Endothelial cell of umbilical vein (primary cell): Measurements from ENCODE around the gene ADCY2. TPM values are rescaled to one million over a fixed set of nuclear protein-coding genes. Genes with fewer than 3 reads are reported as not detected.

ENCODE experiments used
- BruUV-seq: library from RNA; stranded (reverse); fragments of 400-500 nt; replicated peaks from 2 replicates; lab custom pipeline; 2021; lab: Mats Ljungman, UMichigan
- CTCF ChIA-PET: fragments of 300-600, 350-600 bp; sonication (Branson Sonifier 250); formaldehyde crosslinking; loops from one replicate; lab custom pipeline; 2021; ENCODE audit warnings: antibody characterized with exemption, inconsistent platforms; lab: Charles Lee
- POLR2A ChIA-PET: fragments of 300-600, 350-600 bp; sonication (Branson Sonifier 250); formaldehyde crosslinking; loops from one replicate; lab custom pipeline; 2021; ENCODE audit warnings: antibody characterized with exemption, inconsistent platforms; lab: Charles Lee
- DNase-seq: peaks from one replicate; pipeline ENCODE4 v3.0.0-alpha.2; 2011; ENCODE audit warnings: low read depth, low spot score
- FAIRE-seq: peaks from 2 replicates; lab custom pipeline; 2011; peaks lifted over from hg19 to GRCh38; lab: Jason Lieb, UNC
- H2AFZ ChIP-seq: 2 replicates; pipeline ENCODE4 v1.6.0; 2012; ENCODE audit warnings: low read depth, low read length, control low read depth, inconsistent platforms
- H3K27ac ChIP-seq: 2 replicates; pipeline ENCODE4 v1.5.1; 2011; ENCODE audit warnings: low read depth, mild to moderate bottlenecking, control low read depth, low read length, moderate library complexity; ENCODE audit not compliant: insufficient read depth
- H3K27me3 ChIP-seq, 2 experiments: 2 replicates each; pipeline versions ENCODE4 v1.6.0 to v1.6.1; 2011; ENCODE audit warnings: low read length in 2 of 2, mixed read lengths in 1 of 2; ENCODE audit not compliant: control insufficient read depth in 2 of 2, insufficient read depth in 2 of 2
- H3K36me3 ChIP-seq, 2 experiments: 2 replicates in 1 of 2; 3 replicates in 1 of 2; pipeline ENCODE4 v1.5.1; 2011; ENCODE audit warnings: low read length in 2 of 2, mild to moderate bottlenecking in 1 of 2, moderate library complexity in 1 of 2; ENCODE audit not compliant: control insufficient read depth in 2 of 2, insufficient read depth in 2 of 2; ENCODE audit errors: extremely low read depth in 1 of 2
- H3K4me1 ChIP-seq: 3 replicates; pipeline ENCODE4 v1.5.1; 2011; ENCODE audit warnings: mild to moderate bottlenecking, low read length; ENCODE audit not compliant: control insufficient read depth, insufficient read depth; ENCODE audit errors: extremely low read depth
- H3K4me2 ChIP-seq: 2 replicates; pipeline ENCODE4 v1.6.1; 2011; ENCODE audit warnings: low read length, control low read depth, mixed read lengths; ENCODE audit not compliant: insufficient read depth
- H3K4me3 ChIP-seq, 3 experiments: fragments of 200-600 bp in 1 of 3; sonication (generic), shearing (Covaris generic) in 1 of 3; replicated peaks in 1 of 3; 2 replicates each; pipeline ENCODE4 v1.5.1; 2011 to 2016; ENCODE audit warnings: control low read depth in 3 of 3, low read length in 3 of 3, mild to moderate bottlenecking in 2 of 3, inconsistent platforms in 1 of 3, low read depth in 1 of 3, moderate library complexity in 1 of 3; ENCODE audit not compliant: insufficient read depth in 1 of 3
- H3K79me2 ChIP-seq: 2 replicates; pipeline ENCODE4 v1.6.0; 2012; ENCODE audit warnings: low read length, inconsistent platforms; ENCODE audit not compliant: control insufficient read depth, insufficient read depth
- H3K9ac ChIP-seq: replicated peaks from 2 replicates; pipeline ENCODE3; 2011; ENCODE audit warnings: low read length, control low read depth; ENCODE audit not compliant: insufficient read depth; ENCODE audit errors: extremely low read depth
- H3K9me1 ChIP-seq: replicated peaks from 3 replicates; pipeline ENCODE4 v1.6.0; 2011; ENCODE audit warnings: mild to moderate bottlenecking, low read length; ENCODE audit not compliant: control insufficient read depth, insufficient read depth; ENCODE audit errors: extremely low read depth
- H3K9me3 ChIP-seq: replicated peaks from 2 replicates; pipeline ENCODE4 v1.5.1; 2012; ENCODE audit warnings: low read length, inconsistent platforms; ENCODE audit not compliant: control insufficient read depth, insufficient read depth
- H4K20me1 ChIP-seq: replicated peaks from 2 replicates; pipeline ENCODE3; 2011; ENCODE audit warnings: mild to moderate bottlenecking, low read length; ENCODE audit not compliant: control insufficient read depth, insufficient read depth; ENCODE audit errors: extremely low read depth
- EZH2 ChIP-seq: IDR thresholded peaks from 2 replicates; pipeline ENCODE4 v1.6.1; 2012; ENCODE audit warnings: borderline replicate concordance, low read depth, mild to moderate bottlenecking, moderate library complexity, low read length, inconsistent platforms; ENCODE audit not compliant: severe bottlenecking
- FOS ChIP-seq: IDR thresholded peaks from 2 replicates; pipeline ENCODE4 v1.6.1; 2011; ENCODE audit warnings: mild to moderate bottlenecking, low read length, moderate library complexity, borderline replicate concordance; ENCODE audit not compliant: insufficient read depth
- GATA2 ChIP-seq: IDR thresholded peaks from 2 replicates; pipeline ENCODE4 v1.7.0; 2011; ENCODE audit warnings: low read depth, mild to moderate bottlenecking, moderate library complexity, mixed read lengths, low read length; ENCODE audit not compliant: insufficient read length, insufficient read depth
- JUN ChIP-seq: IDR thresholded peaks from 2 replicates; pipeline ENCODE4 v1.6.1; 2011; ENCODE audit warnings: borderline replicate concordance, low read depth; ENCODE audit not compliant: insufficient read length, insufficient read depth
- MYC ChIP-seq: IDR thresholded peaks from one replicate; pipeline ENCODE4 v1.6.1; 2011; ENCODE audit warnings: mild to moderate bottlenecking, low read depth, low read length
- POLR2A ChIP-seq: IDR thresholded peaks from 2 replicates; pipeline ENCODE4 v1.6.1; 2012; ENCODE audit warnings: low read depth, mild to moderate bottlenecking, control low read depth, low read length
- POLR2AphosphoS5 ChIP-seq: IDR thresholded peaks from 2 replicates; pipeline ENCODE4 v1.6.1; 2012; ENCODE audit warnings: low read depth, mild to moderate bottlenecking, control low read depth, low read length, moderate library complexity; ENCODE audit not compliant: insufficient read depth
- dilution Hi-C: fragments of 300-500 bp; cut with MboI; formaldehyde crosslinking; loops from one replicate; pipeline ENCODE4 v1.15.0; 2019; ENCODE audit warnings: low sequenced_read_pairs; ENCODE audit not compliant: extremely low pct_ligation_motif_present
- intact Hi-C: fragments of 100-400 bp; cut with micrococcal nuclease; formaldehyde crosslinking; loops from one replicate; pipeline ENCODE4 v1.10.0; 2022
- polyA plus RNA-seq, 4 experiments: library from polyadenylated mRNA; depleted of rRNA in 3 of 4; stranded (reverse) in 3 of 4; unstranded in 1 of 4; fragments of >200 nt; gene quantifications; 2 replicates each; pipeline versions ENCODE4 v1.2.1 to v1.2.3, GENCODE V29; 2011 to 2012; ENCODE audit warnings: missing spikeins in 1 of 4
- total RNA-seq: library from RNA; stranded (reverse); gene quantifications from 2 replicates; pipeline ENCODE4 v1.2.3, GENCODE V29; 2021
- TF ChIP-seq, protein P1 (sequence below): IDR thresholded peaks from 2 replicates; pipeline ENCODE4 v1.6.1; 2011; ENCODE audit not compliant: insufficient read depth, insufficient read length
- TF ChIP-seq, protein P2 (sequence below), 2 donors: IDR thresholded peaks; 1 replicate in 1 of 2; 2 replicates in 1 of 2; pipeline ENCODE4 v1.5.1; 2011; ENCODE audit warnings: low read length in 2 of 2, mild to moderate bottlenecking in 2 of 2, moderate library complexity in 2 of 2, control low read depth in 1 of 2, inconsistent platforms in 1 of 2, low read depth in 1 of 2; ENCODE audit not compliant: insufficient read depth in 1 of 2; ENCODE audit errors: extremely low read depth in 1 of 2

The ADCY2 gene
- total and polyA plus RNA-seq, 2 donors (not counting 3 experiments of a cell fraction or from before 2014, with no cell fraction given), result under 0.01 TPM; not detected in 1

DNA sequence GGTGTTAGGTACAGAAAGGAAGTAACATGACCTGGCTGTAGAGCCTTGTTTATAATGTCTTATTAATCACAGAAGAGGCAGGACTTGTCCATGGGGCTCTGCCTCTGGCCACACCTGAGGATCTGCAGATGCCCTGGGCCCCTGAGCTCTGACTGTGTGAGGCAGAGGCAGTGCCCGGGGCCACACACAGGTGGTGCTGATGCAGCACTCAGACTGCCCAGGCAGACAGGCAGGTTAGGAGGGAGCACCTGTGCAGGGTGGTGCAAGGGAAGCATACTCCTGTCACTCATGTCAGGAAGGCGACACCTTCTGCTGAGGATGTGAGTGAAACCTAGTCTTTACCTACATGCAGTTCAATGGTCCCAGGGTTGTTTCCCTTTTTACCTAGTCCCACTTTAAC, 366.3 kb downstream of the ADCY2 start:
- POLR2A ChIA-PET, result no interaction called here
- TF ChIP-seq JUN (no peak), POLR2A (no peak), POLR2AphosphoS5 (no peak), GATA2 (no peak), EZH2 (no peak), FOS (no peak), MYC (no peak)
- TF ChIP-seq, protein P1, sequence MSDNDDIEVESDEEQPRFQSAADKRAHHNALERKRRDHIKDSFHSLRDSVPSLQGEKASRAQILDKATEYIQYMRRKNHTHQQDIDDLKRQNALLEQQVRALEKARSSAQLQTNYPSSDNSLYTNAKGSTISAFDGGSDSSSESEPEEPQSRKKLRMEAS, result no peak
- TF ChIP-seq, protein P2, sequence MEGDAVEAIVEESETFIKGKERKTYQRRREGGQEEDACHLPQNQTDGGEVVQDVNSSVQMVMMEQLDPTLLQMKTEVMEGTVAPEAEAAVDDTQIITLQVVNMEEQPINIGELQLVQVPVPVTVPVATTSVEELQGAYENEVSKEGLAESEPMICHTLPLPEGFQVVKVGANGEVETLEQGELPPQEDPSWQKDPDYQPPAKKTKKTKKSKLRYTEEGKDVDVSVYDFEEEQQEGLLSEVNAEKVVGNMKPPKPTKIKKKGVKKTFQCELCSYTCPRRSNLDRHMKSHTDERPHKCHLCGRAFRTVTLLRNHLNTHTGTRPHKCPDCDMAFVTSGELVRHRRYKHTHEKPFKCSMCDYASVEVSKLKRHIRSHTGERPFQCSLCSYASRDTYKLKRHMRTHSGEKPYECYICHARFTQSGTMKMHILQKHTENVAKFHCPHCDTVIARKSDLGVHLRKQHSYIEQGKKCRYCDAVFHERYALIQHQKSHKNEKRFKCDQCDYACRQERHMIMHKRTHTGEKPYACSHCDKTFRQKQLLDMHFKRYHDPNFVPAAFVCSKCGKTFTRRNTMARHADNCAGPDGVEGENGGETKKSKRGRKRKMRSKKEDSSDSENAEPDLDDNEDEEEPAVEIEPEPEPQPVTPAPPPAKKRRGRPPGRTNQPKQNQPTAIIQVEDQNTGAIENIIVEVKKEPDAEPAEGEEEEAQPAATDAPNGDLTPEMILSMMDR (IDR thresholded peaks at IDR 0.05; ENCODE audit: extremely low read depth in 1 of 2, insufficient read depth in 1 of 2, low read depth in 1 of 2, low read length in 2 of 2), result no peak
- H3K27ac ChIP-seq, result no peak overlapping the region
- no peak overlapping the region for H2AFZ ChIP-seq
- intact Hi-C loops (no loop called here), dilution Hi-C loops (no loop called here)
- H3K27me3 ChIP-seq, result no peaks in the 10 kb centered on the region
- no peak overlapping the region for H3K4me2 ChIP-seq
- CTCF ChIA-PET, result no interaction called here
- H3K9me3 ChIP-seq, result no peaks in the 10 kb centered on the region
- no peaks in the 10 kb centered on the region for H3K9me1 ChIP-seq
- no peaks in the 10 kb centered on the region for H3K4me1 ChIP-seq
- no peak for FAIRE-seq
- no peak overlapping the region for H3K4me3 ChIP-seq
- no peaks in the 10 kb centered on the region for H3K79me2 ChIP-seq
- no TSS peak for BruUV-seq
- H3K9ac ChIP-seq, result no peak overlapping the region
- DNase-seq, result no peak
- no peaks in the 10 kb centered on the region for H4K20me1 ChIP-seq
- no peaks in the 10 kb centered on the region for H3K36me3 ChIP-seq
